SHP77 treated with DMSO at 0.1 percent for 48 hours (cell line): ENCODE results near the gene CEP89.
"Not testable (repeated sequence)": the region's sequence is repeated elsewhere in the genome, so short reads cannot be mapped to it uniquely, and the experiment has no call there.

Source experiments
- DNase-seq: peaks from one replicate; lab custom pipeline; 2025; lab: John Stamatoyannopoulos, UW

CEP89 gene

DNA sequence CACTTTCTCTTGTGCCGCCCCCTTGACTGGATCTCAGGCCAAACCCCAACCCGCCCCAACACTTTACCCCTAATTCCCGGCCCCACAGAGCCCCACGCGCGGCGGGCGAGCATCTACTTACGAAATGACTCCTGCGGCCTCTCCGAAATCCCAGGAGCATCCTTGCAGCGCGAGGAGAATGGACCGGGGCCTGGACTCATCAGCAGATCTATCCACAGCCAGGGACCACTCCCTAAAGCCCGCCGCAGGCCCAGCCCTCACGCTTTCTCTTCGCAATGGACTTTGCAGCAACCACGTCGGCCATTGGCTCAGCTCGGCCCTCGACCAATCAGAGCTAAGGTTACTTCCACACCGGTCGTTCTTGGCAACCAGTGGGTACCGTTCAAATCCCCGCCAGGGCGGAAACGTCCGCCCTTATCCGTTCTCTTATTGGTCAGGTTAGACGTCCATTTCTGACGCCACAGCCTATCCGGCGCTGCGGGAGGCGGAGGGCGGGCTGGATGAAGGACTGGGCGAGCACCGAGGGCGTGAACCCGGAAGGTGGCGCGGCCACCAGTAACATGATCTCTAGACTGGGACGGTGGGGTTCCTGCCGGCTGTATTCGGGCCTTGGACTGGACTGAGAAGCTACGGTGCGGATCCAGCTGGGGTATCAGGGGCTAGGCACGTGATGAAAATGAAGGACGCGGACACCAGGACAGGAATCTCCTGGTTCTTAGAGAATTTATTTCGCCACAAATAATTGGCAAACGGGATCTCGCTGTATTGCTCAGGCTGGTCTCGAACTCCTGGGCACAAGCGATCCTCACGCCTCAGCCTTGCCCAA lies at the start of gene CEP89, which contains the start of gene FAAP24:
Gene CEP89, minus strand, starts transcription at position 244 of the 826 bp plus-strand sequence. Its CDS starts 84 bp downstream, at position 160.
Gene FAAP24, plus strand, starts transcription at position 528 of the 826 bp plus-strand sequence. CDS start 955 bp downstream, outside the sequence.
- peak; percentile 95 for DNase-seq

DNA sequence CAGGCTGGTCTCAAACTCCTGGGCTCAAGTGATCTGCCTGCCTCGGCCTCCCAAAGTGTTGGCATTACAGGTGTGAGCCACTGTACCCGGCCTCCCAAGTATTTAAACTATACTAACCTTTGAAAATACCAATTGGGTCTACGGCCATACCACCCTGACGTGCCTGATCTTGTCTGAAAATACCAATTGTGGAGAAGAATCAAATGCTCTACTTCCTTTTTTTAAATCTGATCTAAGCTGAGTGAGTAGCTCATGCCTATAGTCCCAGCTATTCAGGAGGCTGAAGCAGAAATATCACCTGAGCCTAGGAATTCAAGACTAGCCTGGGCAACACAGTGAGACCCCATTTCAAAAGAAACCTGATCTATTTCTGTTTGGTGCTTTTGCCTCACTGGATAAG lies 39.1 kb upstream of the CEP89 start:
- not testable (repeated sequence) for DNase-seq

DNA sequence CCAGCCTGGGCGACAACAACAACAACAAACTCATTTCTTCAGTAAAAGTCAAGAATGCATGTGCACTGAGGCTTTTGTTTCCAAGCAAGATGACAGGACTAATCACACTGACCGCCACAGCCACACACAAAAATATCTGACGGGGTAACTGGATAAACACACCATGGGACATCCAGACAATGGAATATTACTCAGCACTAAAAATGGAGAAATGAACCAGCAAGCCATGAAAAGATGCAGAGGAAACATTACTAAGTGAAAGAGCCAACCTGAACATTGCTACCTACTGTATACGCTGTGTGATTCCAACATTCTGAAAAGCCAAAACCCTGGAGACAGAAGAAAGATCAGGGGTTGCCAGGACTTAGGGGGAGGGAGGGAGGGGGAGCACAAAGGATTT lies 37.0 kb upstream of the CEP89 start:
- no peak for DNase-seq

DNA sequence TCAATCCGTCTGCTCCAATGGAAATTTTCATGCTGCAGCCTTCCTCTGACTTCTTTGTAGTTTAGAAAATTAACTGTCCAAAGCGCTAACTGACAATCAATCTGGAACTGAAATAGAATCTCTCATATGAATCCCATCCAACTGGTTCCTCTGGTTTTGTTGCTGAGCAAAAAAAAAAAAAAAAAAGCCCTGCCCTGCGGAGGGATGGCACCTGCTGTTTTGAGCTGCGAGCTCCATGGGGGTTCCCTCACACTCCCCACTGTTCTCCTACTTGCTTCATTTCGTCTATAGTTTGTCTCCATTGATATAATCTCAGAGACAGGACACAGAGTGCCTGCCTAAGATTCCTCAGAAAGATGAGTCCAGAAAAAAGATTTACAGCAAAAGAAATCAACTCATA lies 33.7 kb upstream of the CEP89 start:
- no peak for DNase-seq

DNA sequence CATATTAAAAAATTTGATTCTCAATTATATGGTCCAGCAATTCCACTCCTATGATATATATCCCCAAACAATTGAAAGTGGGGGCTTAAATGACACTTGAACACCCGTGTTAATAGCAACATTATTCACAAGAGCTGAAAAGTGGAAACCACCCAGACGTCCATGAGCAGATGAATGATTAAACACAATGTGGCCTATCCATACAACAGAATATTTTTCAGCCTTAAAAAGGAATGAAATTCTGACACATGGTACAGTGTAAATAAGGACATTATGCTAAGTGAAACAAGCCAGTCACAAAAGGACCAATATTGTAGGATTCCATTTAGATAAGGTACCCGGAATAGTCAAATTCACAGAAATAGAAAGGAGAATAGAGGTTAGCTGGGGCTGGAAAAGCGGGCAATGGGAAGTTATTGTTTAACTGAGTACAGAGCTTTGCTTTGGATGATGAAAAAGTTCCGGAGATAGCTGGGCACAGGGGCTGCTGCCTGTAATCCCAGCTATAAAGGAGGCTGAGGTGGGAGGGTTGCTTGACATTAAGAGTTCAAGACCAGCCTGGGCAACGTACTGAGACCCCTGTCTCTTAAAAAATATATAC lies 31.8 kb upstream of the CEP89 start:
- not testable (repeated sequence) for DNase-seq

DNA sequence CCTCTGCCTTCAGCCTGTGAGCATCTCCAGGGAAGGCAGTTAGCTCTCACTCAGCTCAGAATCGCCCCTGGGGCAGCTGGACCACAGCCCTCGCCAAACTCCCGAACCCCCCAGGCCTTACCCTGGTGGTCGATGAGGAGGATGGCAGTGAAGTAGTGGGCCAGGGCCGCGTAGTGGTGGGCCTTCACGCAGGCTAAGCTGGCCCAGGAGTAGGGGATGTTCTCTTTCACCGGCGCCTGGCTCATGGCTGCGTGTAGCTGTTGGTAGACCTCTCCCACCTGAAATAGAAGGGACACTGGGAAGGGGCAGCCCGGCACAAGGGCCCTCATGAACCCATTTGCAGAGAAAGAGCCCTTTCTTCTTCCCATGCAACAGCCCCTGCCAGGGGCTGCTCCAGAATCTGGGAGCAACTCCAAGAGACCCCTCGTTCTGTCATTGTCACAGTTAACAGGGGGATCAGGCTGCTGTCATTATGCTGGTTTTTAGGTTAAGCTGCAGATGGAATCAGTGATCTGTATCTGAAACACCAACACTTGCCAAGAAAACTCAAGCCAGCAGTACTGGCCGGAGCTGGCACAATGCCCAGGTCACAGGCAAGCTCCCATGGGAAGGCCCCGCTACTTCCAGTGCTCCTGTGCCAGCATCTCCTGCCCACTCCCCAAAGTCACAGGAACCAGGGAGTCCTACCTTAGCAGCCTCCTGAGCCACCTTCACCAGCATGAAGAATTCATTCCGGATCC lies 30.5 kb upstream of the CEP89 start:
- DNase-seq, result not testable (repeated sequence)

DNA sequence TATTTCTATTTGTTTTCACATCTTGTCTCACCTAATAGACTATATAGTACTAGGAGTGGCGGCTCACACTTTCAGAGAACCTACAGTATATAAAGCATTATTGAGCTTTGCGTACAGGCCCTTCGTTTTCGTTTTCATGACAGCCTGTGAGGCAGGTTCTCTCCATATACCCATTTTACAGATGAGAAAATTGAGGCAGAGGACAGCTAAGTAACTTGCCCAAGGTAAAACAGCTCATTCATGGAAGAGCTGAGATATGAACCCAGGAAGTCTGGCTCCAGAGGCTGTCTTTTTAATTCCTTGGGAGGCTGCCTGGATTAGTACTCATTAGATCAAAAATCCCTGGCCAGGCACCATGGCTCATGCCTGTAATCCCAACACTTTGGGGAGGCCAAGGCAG lies 29.2 kb upstream of the CEP89 start:
- DNase-seq, result no peak

DNA sequence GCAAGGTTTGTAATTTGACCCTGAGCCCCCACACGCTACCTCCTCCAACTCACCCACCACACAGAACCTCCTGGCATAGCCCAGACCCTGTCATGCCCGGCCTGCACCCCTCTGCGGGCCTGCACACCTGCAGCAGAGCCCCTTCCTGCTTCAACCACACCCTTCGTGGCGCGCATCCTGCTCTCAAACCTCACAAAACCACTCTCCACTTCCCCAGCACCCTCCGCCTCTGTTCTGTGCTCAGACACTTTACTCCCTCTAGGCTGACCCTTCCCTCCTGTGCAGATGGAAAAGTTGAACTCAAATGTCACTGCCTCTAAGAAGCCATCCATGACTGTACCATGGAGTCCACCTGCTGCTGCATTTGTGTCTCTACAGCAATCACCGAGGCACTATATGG lies 28.8 kb upstream of the CEP89 start:
- no peak for DNase-seq

DNA sequence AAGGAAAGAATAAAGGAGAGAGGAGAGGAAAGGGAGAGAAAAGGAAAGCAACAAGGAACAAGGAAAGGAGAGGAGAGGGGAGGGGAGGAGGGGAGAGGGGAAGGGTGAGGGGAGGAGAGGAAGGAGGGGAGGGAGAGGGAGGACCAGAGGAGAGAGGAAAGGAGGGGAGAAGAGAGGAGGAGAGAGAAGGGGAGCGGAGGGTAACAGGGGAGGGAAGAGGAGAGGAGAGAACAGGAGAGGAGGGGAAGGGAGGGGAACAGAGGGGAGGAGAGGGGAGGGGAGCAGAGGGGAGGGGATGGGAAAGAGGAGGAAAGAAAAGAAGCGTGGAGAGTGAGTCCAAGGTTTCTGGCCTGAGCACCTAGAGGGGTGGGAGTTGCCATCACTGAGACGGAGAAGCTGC lies 27.0 kb upstream of the CEP89 start:
- no peak for DNase-seq

DNA sequence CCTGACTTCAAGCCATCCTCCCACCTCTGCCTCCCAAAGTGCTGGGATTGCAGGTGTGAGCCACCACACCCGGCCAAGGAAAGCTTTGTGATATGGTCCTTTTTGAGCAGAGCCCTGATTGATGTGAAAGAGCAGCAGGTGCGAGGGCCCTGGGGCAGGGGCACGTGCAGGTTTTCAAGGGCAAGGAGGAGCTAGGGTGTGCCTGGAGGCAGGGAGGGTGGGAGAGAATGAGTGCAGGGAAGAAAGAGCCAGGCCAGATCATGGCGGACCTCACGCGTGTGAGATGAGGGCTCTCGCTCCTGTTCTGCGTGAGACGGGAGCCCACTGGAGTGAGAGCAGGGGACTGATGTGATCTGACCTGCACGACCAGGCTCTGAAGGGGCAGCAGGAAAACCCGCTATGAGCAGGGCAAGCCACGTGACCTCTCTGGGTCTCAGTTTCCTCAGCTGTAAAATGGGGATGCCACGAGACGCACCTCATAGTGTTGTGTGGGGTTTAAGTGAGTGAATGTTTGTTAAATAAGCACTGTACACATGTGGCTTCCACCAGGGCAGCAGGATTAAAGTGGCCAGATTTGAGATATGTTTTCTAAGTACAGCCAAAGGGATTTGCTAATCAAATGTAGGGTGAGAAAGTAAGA lies 26.1 kb upstream of the CEP89 start:
- no peak for DNase-seq

DNA sequence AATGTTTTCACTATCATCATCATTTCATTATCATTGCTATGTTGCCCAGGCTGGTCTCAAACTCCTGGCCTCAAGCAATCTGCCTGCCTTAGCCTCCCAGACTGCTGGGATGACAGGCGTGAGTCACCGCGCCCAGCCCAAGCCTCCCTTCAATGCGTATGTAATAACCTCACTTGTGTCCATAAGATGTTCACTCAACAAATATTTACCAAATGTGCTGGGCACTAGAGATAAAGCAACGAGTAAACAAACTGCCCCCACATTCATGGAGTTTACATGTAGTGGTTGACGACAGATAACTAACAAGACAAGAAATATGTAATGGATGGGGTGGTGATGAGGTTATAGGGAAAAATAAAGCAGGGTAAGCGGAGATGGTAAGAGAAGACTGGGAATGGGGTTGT lies 25.3 kb upstream of the CEP89 start:
- DNase-seq, result not testable (repeated sequence)

DNA sequence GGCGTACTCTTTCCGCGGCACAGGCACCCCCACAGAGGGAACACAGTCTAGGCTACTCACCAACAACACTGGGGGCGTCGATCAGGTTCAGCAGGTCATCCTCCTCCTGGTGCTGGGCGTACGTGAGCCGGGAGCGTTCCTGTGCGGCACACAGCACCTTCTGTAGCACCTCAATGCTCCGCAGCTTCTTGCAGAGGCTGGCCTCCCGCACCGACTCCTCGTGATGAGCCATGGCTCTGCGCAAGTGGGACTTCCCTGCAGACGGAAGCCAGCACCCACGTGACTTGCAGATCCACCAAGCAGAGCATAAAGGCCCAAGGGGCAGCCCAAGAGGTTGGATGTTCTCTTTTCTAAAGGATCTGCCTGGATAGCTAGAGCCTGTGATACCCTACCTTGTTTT lies 24.2 kb upstream of the CEP89 start:
- DNase-seq, result not testable (repeated sequence)

DNA sequence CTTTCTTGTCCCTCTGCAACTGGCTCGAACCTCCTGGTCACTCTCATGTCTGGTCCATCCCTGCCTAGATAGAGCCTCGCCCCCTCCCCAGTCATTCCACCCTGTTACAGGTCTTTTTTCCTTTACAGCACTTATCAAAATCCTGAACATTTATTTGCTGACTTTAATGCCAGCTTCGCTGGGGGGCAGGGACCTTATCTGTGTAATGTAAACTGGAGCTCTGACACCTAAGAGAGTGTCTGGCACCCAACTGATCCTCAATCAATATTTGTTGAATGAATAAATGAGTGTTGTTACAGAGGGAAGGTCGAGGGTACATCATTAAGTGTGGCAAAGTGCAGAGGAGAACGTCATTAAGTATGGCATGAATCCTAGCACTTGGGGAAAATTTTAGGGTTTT lies 17.0 kb upstream of the CEP89 start:
- no peak for DNase-seq

DNA sequence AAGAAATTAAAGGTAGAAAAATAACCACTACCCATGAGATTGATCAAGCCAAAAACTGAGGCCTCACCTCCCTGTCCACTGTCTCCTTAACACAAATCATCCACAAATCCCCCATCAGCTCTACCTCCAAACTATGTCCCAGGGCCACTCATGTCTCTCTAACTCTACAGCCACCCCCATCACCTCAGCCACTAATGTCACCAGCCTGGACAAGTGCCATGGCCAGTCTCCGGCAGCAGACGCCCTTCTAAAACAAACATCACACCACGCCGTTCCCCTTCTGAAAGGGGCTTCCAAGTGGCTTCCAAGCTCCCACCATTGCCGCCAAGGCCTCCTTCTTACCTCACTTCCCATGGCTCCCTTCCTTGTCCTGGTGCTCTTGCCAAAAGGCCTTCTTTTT lies 16.5 kb upstream of the CEP89 start:
- not testable (repeated sequence) for DNase-seq

DNA sequence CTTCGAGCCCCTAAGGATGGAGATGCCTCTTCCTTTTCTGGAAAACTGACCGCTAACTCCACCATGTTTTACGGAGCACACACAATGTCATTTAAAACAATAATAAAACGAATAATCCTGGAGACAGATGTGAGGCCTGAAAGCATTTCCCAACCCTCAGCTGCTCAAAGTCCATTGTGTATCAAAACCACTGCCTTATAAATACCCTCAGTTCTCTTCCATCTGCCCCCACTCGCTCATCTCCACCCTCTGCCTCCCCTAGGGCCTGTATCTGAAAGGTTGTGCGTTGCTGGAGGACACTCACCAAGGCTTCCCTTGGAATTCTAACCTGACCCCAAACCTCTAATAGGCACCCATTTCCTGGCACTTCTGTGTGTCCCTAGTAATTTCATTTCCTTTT lies 10.7 kb upstream of the CEP89 start:
- DNase-seq, result not testable (repeated sequence)

DNA sequence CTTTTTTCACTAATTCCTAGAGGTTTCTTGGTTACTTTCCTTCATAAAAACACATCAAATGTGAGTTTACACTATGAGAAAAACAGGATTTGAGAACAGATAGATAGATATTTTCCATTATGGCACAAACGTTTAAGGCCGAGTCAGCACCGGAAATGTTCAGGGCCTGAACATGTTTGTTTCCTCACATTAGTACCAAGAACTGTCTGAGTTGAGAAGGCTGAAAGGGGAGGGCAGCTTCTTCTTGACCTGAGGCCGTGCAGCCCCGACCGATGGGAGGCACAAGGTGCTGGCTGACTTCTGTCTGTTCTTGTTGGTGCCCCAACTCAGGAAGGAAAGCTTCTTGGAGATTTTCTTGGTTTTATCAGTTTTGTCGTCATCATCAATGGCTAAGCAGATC lies 8.0 kb upstream of the CEP89 start:
- DNase-seq, result not testable (repeated sequence)

DNA sequence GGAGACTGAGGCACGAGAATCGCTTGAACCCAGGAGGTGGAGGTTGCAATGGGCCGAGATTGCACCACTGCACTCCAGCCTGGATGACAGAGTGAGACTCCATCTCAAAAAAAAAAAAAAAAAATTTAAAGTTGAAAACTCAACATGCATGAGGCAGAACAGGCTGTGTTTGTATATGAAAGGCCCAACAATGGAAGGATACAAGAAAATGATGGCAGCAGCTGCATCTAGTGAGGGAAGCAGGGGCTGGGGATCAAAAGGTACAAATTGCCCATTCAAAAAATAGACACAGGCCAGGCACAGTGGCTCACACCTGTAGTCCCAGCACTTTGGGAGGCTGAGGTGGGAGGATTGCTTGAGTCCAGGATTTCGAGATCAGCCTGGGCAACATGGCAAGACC lies 6.1 kb upstream of the CEP89 start:
- DNase-seq, result not testable (repeated sequence)

DNA sequence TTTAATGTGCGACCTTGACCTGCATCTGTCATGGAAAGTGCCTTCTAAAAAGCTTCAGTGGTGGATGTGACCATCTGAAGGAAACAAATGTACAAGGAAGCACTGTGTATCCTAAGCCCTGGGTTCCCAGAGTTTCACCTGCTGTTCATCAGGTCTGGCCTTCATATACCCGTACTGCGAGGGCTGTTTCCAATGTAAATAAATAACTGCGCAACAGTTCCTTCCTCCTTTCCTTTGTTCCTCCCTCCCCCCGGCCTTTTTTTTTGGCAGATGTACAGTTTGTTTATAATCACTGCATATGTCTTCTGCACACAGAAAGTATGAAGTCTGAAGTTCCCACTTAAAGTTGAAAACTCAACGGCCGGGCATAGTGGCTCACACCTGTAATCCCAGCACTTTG lies 5.5 kb upstream of the CEP89 start:
- no peak for DNase-seq

DNA sequence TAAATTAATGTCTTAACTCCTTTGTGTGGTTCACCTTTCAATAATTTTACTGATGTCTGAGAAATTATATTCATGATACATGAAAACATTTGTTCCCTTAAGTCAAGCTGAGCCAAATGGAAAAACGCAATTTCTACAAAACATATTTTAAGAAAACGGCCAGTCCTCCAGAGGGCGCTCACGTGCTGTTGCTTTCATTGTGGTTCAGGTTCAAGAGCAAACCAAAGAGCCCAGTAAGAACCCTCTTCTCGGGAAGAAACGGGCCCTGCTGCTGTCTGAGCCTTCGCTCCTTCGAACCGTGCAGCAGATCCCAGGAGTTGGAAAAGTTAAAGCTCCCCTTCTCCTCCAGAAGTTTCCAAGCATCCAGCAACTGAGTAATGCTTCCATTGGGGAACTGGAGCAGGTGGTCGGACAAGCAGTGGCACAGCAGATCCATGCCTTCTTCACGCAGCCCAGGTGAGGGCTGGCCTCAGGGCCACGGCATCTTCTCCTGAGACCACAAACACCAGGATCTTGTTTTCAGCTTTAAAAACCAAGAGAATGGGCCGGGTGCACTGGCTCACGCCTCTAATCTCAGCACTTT lies 4.6 kb upstream of the CEP89 start:
- peak; percentile 12 for DNase-seq

DNA sequence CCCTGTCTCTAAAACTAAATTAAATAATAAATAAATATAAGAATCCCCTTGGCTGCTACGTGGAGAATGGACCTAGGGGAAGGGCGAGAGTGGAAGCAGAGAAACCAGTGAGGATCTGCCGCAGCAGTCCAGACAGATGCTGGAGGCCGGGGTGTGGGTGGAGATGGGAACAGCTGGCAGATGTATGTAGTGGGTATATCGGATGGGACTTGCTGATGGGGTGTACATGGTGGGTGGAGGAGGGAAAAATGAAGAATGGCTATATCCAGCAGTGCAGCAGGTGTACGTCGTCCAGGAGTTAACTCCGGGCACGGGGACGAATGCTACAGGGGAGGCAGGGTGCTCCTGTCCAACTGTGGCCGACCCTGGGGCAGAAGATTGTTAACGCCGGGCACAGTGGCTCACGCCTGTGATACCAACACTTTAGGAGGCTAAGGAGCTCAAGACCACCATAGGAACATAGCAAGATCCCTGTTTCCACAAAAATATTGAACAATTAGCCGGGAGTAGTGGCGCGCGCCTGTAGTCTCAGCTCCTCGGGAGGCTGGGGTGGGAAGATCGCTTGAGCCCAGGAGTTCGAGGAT lies 654 bp downstream of the CEP89 start:
- DNase-seq, result no peak

DNA sequence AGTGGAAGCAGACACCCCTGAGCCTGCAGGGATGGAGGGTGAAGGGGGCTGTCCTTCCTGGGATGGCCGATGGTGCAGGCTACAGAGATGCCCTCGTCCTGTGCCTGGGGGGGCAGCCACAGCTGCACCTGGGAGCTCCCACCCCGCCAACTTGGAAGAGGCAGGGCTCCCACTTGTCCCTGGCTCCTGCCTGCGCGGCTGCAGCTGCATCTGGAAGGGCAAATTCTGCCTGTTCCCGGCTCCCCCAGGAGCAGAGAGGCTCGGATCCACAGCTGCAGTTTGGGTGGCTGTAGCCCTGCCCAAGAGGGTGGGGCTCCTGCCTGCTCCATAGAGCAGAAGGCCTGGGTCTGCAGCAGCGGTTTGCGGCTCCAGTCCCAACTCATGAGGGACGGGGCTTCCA lies 2.2 kb downstream of the CEP89 start:
- no peak for DNase-seq

DNA sequence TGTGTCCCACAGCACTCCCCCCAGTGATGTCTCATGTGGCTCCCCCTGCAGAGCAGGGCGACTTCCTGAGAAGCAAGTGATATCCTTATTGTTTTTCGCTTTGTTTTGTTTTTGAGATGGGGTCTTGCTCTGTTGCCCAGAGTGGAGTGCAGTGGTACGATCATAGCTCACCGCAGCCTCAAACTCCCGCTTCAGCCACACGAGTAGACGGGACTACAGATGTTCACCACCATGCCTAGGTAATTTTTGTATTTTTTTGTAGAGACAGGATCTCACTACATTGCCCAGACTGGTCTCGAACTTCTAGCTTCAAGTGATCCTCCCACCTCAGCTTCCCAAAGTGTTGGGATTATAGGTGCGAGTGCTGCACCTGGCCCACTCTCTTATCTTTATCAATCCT lies 5.0 kb downstream of the CEP89 start:
- DNase-seq, result no peak
